DLD1 (cell line): Measurements from ENCODE around the gene VPS39.

Experiments used
- in situ Hi-C: cut with HindIII; loops from 2 replicates; pipeline ENCODE4 v1.10.0; 2017; ENCODE audit warnings: low sequenced_read_pairs

Gene VPS39

DNA sequence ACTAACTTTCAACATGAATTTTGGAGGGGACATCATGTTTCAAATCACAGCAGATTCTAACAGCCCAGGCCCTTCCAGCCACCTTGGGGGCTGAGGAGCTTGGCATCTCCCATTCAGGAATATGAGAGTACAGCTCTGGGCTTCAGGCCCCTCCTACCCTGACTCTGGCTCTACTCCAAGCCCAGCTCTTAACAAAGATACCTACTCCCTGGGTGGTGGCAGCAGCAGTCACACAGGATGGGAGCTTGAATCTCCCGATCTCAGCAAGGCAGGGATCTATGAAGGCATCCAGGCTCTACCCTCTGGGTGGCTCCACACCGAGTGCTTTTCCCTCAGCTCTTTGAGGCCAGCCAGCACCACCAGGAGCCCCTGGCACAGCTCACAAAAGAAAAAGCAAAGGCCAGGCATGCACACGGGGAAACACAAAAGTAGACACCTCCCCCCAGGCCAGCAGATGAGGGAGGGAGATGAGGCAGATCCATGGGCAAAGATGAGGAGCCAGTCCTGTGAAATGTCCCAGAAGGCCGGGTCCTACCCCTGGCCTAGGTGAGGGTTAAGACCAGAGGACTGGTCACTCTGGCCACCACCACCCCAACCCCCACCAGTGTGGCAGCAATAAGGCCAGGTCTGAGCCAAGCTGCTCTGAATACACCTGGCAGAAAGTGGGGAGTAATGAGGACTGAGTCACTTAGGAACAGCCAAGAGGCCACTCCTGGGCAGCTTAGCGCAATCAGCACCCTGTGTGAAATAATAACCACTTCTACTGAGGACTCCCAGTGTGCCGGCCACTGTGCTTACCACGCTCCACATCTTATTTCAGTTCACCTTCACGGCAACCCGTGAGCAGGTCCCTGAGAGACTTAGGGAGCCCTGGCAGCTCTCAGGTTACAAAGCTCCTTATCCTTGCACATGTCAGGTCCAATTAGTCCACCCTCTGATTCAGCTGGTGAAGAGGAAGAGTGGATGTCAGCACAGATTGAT is 76.0 kb downstream of the VPS39 start:
- in situ Hi-C loops = no loop called here

DNA sequence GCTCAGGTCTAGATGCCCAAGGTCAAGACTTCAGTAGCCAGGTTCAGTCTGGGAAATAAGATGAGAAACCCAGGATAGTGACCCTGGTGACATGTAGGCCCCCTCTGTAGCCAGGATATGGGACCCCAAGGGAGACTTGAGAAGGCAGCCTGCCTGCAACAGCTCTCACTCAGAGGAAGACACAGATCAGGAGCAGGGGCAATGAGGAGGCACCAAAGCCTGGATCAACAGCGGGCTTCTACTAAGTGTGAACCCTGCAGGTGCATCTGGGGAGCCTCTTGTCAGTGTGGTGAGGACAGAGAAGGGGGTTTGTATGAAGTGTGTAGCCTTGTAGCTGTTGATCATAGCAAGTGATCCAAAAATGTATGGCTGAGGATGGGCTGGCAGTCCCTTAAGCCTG is 77.1 kb downstream of the VPS39 start:
- in situ Hi-C loops = no loop called here

DNA sequence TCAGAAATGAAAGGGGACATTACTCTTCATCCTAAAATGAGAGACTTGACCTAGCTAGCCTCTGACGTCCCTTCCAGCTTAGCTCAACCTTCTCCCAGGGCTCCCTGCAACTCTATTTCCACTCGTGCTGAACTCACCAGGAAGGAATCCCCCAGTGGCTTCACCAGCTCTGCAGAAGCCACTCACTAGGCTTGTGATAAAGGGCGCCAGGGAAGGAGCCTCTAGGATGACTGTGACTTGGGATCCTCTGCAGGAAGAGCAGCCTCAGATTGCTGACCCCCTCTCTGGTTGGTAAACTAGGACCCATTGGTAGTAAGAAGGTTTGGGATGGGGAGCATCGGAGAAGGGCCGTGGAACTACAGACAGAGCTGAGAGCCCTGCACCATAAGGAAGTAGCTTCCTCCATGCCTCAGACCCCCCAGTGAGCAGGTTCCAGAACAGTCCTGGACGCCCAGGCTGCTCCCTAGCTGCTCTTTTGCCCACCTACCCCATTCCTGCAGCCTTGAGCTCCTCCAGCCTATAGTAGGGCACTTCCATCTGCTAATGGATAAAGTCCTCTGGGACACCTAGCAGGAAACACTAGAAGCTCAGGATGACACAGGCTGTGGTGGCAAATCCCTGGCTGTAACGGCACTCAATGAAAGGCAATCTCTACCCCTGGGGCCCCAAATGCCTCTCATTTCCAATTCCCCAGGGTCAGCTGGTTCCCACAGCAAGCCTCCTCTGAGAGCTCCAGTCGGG is 77.7 kb downstream of the VPS39 start:
- in situ Hi-C loops = no loop called here

DNA sequence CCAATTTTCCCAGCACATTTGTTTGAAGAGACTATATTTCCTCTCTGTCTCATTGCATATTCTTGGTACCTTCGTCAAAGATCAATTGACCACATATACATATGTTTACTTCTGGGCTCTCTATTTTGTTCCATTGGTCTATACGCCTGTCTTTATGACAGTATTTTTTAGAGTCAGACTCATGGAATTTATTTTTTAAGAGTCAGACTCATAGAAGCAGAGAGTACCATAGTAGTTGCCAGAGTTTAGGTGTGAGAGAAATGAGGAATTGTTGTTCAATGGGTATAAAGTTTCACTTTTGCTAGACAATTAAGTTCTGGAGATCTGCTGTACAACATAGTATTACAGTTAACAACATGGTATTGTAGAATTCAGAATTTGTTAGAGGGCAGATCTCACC is 78.7 kb downstream of the VPS39 start:
- in situ Hi-C loops = no loop called here

DNA sequence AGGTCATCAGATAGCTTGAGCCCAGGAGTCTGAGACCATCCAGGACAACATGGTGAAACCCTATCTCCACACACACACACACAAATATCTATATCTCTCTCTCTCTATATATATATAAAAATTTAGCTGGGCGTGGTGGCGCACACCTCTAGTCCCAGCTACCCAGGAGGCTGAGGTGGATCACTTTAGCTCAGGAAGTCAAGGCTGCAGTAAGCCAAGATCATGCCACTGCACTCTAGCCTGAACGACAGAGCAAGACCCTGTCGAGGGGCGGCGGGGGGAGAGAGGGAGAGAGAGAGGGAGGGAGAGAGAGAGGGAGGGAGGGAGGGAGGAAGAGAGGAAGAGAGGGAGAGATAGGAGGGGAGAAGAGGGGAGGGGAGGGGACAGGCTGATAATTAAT is 79.6 kb downstream of the VPS39 start:
- in situ Hi-C loops = no loop called here

DNA sequence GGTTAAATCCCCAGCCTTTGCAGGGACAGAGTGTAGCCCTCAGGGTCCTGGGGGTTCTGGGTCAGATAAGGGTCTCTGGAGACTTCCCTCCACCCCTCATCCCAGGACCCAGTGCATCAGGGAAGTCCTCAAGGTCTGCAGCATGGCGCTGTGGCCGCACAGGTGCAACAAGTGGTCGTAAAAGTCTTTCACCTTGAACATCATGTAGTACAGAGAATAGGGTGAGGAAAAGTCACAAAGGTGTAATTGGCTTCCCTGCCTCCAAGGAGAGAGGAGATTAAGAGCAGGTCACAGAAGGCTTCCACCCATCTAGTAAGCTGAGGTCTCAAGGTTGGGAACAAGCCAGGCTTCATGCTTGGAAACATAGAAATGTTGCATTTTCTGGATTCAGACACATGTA is 84.6 kb downstream of the VPS39 start:
- in situ Hi-C loops = no loop called here

DNA sequence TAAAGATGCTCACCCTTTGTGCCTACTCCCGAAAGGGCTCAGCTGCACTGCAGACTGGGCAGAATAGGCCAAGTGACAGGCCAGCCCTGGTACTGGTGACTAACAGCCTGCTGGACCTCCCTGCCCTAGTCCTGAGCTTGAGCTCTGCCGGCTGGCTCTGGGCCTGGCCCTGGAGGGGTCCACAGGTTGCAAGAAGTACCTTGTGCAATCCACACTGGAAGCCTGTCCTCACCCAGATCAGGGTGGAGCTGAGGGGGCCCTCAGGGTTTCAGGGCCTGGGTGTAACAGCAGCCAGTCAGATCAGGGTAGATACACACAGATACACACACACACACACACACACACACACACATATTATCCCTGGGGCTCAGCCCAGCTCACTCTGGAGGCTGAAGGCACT is 86.4 kb downstream of the VPS39 start:
- in situ Hi-C loops = no loop called here

DNA sequence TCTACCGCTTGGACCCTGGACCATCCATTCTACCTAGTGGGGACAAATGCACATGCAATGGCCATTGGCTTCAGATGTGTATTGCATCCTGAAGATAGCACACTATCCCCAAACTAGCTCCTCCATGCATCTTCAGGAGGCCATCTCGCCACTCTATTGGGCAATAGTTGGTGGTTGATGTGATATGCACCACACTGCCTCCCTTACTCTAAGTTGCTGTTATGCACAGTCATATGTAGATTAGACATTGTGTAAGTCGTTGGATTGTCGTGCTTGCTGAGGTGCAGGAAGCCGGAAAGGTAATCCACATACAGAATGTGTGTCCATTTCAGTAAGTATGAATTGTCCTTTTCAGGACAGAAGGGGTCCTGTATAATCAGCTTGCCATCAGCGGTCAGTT is 87.1 kb downstream of the VPS39 start:
- in situ Hi-C loops = no loop called here

DNA sequence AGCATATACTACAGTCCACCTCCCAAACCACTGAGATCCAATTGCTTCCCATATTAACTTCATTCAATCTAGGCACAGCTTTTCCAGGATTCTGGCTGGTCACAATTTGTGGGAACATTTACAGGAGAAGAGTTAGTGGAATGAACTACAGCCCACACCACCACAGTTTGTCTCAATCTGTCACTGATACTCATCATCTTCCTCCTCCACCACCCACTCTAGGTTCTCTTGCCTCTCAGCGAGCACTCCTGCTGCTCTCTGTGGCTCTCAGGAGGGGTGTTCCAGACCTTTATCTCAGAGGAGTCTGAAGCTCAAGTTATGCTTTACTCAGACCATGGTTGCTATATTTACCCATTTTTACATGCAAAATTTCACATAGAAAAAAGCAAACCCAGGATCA is 87.8 kb downstream of the VPS39 start:
- in situ Hi-C loops = no loop called here

DNA sequence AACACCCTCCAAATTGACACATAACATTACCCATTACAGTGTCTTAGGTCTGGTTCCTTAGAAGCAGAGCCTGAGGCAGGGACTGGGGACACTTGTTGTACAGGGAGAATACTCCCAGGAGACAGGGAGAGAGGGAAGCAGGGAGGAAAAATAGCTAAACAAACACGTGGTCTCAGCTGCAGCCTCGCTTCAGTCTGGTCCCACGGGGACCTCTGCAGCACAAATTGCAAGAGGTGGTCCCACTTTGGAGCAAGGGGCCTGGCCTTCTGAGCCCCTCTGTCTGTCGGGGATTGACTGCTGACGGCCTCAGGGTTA is 88.7 kb downstream of the VPS39 start:
- in situ Hi-C loops = no loop called here

DNA sequence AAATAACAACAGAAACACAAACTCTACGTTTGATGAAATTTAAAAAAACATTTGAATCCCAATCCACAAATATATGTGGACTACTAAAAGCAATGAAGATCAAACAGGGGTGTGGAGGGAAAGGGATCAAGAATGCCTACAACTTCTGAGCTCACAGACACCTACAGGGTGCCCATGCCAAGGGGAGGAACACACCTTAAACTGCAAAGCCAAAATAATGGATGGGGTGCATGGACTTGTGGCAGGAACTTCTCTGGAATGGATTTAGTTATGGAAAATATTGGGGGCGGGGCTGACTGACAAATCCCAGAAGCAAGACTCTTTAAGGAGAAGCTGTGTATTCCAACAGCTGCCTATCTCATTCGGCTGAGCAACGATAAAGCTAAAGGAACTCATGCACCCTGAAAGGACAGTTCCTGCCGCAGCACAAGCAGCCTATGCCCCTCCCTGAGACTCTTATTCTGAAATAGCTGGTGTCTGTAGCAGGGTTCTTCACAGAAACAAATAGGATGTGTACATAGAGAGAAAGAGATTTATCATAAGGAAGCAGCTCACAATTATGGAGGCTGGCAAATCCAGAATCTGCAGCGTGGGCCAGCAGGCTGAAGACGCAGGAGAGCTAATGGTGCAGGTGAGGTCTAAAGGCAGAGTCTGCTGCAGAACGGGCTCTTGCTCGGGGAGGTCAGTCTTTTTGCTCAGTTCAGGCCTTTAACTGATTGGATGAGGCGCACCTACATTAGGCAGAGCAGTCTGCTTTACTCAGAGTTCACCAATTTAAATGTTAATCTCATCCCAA is 89.3 kb downstream of the VPS39 start:
- in situ Hi-C loops = no loop called here

DNA sequence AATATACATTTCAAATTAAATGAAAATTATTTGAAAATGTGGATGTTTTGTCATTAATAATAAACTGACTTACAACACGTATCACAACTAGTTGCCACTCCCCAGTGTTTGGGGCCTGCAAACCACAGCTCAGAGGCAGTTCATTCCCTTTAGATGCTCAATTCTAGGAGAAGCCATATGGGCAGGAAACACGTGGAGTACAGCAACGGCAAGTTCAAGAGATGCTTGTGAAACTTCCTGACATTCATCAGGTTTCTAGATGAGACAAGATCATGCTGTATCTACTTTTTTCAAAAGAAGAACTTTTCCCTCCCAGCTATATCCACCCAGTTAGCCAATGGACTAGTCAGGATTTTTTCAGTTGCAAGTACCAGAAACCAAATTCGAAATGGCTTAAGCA is 96.2 kb downstream of the VPS39 start:
- in situ Hi-C loops = no loop called here

DNA sequence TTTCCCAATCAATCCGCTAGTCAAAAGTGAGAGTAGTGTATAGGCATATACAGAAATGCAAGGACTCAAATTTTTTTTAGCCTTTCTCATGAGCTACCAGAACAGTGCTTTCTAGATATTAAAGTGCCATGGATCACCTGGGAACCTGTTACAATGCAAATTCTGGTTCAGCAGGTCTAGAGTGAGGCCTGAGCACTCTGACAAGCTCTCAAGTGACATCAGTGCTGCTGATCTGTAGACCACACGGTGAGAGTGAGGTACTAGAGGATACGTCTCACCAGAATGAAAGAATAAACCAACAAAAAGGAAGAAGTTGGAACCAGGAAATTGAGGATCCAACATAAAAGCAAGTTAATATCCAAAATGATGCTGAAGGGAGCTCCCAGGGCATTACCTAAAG is 97.7 kb downstream of the VPS39 start:
- in situ Hi-C loops = no loop called here

DNA sequence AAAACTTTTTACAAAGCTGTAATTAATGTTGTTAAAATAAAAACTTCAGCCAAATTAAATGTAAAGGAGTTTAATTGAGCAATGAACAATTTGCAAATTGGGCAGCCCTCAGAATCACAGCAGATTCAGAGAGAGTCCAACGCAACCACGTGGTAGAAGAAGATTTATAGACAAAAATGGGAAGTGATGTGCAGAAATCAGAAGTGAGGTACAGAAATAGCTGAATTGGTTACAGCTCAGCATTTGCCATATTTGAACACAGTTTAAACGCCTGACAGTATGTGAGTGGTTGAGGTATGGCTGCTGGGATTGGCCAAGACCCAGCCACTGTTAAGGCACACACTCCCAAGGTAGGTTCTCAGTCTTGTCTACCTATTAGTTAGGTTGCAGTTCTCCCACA is 99.3 kb downstream of the VPS39 start:
- in situ Hi-C loops = no loop called here
